Activated CD4-positive, CD25-positive, alpha-beta regulatory T cell (primary cell): ENCODE data around the gene STIM2.
A peak's percentile ranks its signal among the peaks of the same experiment; 100 is the strongest.
"Not testable (repeated sequence)": the region's sequence is repeated elsewhere in the genome, so short reads cannot be mapped to it uniquely, and the experiment has no call there.

Experiments used
- DNase-seq, 4 experiments: peaks; one replicate each; lab custom pipeline; 2025; lab: John Stamatoyannopoulos, UW

The STIM2 gene

GRCh38 chr4:27001398-27002164 is 140.9 kb downstream of the STIM2 start:
- no peak for DNase-seq

- no peak for DNase-seq
These were observed 143.0 kb downstream of the STIM2 start for GRCh38 chr4:27003642-27004113.

GRCh38 chr4:27005501-27005900 is 144.9 kb downstream of the STIM2 start:
- DNase-seq = no peak

GRCh38 chr4:27005905-27006590 is 145.4 kb downstream of the STIM2 start:
- no peak for DNase-seq

- no peak for DNase-seq
These were observed 146.0 kb downstream of the STIM2 start for GRCh38 chr4:27006646-27007045.

- no peak for DNase-seq
These were observed 146.9 kb downstream of the STIM2 start for GRCh38 chr4:27007507-27007906.

GRCh38 chr4:27008679-27009078 is 148.0 kb downstream of the STIM2 start:
- no peak for DNase-seq

- no peak for DNase-seq
These were observed 148.9 kb downstream of the STIM2 start for GRCh38 chr4:27009539-27009938.

- DNase-seq = peak; percentile 23 to 31 (median 26)
These were observed 149.8 kb downstream of the STIM2 start for GRCh38 chr4:27010334-27010940.

GRCh38 chr4:27011401-27011800 is 150.8 kb downstream of the STIM2 start:
- no peak for DNase-seq

GRCh38 chr4:27013012-27013411 is 152.4 kb downstream of the STIM2 start:
- DNase-seq = no peak

- DNase-seq = no peak
These were observed 155.9 kb downstream of the STIM2 start for GRCh38 chr4:27016551-27016950.

- no peak for DNase-seq
These were observed 157.0 kb downstream of the STIM2 start for GRCh38 chr4:27017623-27018022.

- no peak for DNase-seq
These were observed 157.4 kb downstream of the STIM2 start for GRCh38 chr4:27018076-27018475.

GRCh38 chr4:27018910-27019309 is 158.3 kb downstream of the STIM2 start:
- DNase-seq = no peak

- DNase-seq = no peak
These were observed 159.1 kb downstream of the STIM2 start for GRCh38 chr4:27019766-27020165.

- DNase-seq = no peak
These were observed 159.6 kb downstream of the STIM2 start for GRCh38 chr4:27020203-27020602.

- DNase-seq = no peak
These were observed 160.0 kb downstream of the STIM2 start for GRCh38 chr4:27020603-27021002.

GRCh38 chr4:27022963-27023362 is 162.3 kb downstream of the STIM2 start:
- no peak for DNase-seq

GRCh38 chr4:27023366-27023765 is 162.7 kb downstream of the STIM2 start:
- no peak for DNase-seq

GRCh38 chr4:27024805-27025204 is 164.2 kb downstream of the STIM2 start:
- no peak for DNase-seq

GRCh38 chr4:27027428-27027827 is 166.8 kb downstream of the STIM2 start:
- DNase-seq = no peak

- DNase-seq = not testable (repeated sequence)
These were observed 174.5 kb downstream of the STIM2 start for GRCh38 chr4:27035127-27035526.
